OCI-LY7 (cell line): ENCODE data around the gene ARVCF. TPM values are rescaled to one million over a fixed set of nuclear protein-coding genes. Genes with fewer than 3 reads are reported as not detected.

Experiments used
- BruUV-seq: library from RNA; stranded (reverse); fragments of 400-500 nt; replicated peaks from 2 replicates; lab custom pipeline; 2021; lab: Mats Ljungman, UMichigan
- CTCF ChIA-PET: fragments of 300-600 bp; sonication (Branson Sonifier 250); formaldehyde crosslinking; loops from one replicate; lab custom pipeline; 2022; ENCODE audit warnings: antibody characterized with exemption; ENCODE audit not compliant: unreplicated experiment; lab: Charles Lee
- POLR2A ChIA-PET: fragments of 300-600 bp; sonication (Branson Sonifier 250); formaldehyde crosslinking; loops from one replicate; lab custom pipeline; 2022; ENCODE audit warnings: antibody characterized with exemption; lab: Charles Lee
- DNase-seq: peaks from one replicate; pipeline ENCODE4 v3.0.0-alpha.2; 2015; ENCODE audit warnings: low spot score
- H2AFZ ChIP-seq: fragments of 200-600 bp; sonication (generic), shearing (Covaris generic); 2 replicates; pipeline ENCODE4 v1.6.1; 2014; ENCODE audit warnings: mild to moderate bottlenecking, antibody characterized with exemption, low read length, moderate library complexity
- H3K27ac ChIP-seq: fragments of 200-600 bp; sonication (generic); 2 replicates; pipeline ENCODE4 v1.5.1; 2014; ENCODE audit warnings: mixed run types, low read depth, mild to moderate bottlenecking, moderate library complexity, low read length, inconsistent platforms; ENCODE audit not compliant: poor library complexity, severe bottlenecking
- H3K36me3 ChIP-seq: fragments of 200-600 bp; sonication (generic); 2 replicates; pipeline ENCODE4 v1.6.1; 2014; ENCODE audit warnings: mild to moderate bottlenecking, antibody characterized with exemption, low read length, moderate library complexity, mixed read lengths; ENCODE audit not compliant: insufficient read depth
- H3K4me1 ChIP-seq: fragments of 200-600 bp; sonication (generic); 2 replicates; pipeline ENCODE4 v1.5.1; 2014; ENCODE audit warnings: mild to moderate bottlenecking, low read length; ENCODE audit not compliant: insufficient read depth, poor library complexity, severe bottlenecking
- H3K4me2 ChIP-seq: fragments of 200-600 bp; sonication (generic); 2 replicates; pipeline ENCODE4 v1.6.1; 2014; ENCODE audit warnings: mild to moderate bottlenecking, low read length
- H3K4me3 ChIP-seq: fragments of 200-600 bp; sonication (generic); 2 replicates; pipeline ENCODE4 v1.5.1; 2014; ENCODE audit warnings: mild to moderate bottlenecking, low read depth, low read length; ENCODE audit not compliant: poor library complexity, severe bottlenecking
- H3K79me2 ChIP-seq: fragments of 200-600 bp; sonication (generic); 2 replicates; pipeline ENCODE4 v1.6.1; 2016; ENCODE audit warnings: low read depth, mild to moderate bottlenecking, low read length, moderate library complexity, mixed read lengths; ENCODE audit not compliant: insufficient read depth
- H3K9me2 ChIP-seq: fragments of 200-600 bp; sonication (generic); 2 replicates; pipeline ENCODE4 v1.6.1; 2016; ENCODE audit warnings: mild to moderate bottlenecking, low read length, mixed read lengths; ENCODE audit not compliant: insufficient read depth
- H3K9me3 ChIP-seq: fragments of 200-600 bp; sonication (generic); 2 replicates; pipeline ENCODE4 v1.6.1; 2014; ENCODE audit warnings: mild to moderate bottlenecking, mixed run types, low read length, mixed read lengths
- H4K20me1 ChIP-seq: fragments of 200-600 bp; sonication (generic); 2 replicates; pipeline ENCODE4 v1.6.1; 2014; ENCODE audit warnings: mild to moderate bottlenecking, antibody characterized with exemption, low read length, moderate library complexity, mixed read lengths; ENCODE audit not compliant: insufficient read depth
- CTCF ChIP-seq: fragments of 200-600 bp; sonication (generic); conservative IDR thresholded peaks from 2 replicates; pipeline ENCODE4 v1.5.1; 2014; ENCODE audit warnings: mild to moderate bottlenecking, antibody characterized with exemption, low read length, moderate library complexity, mixed read lengths
- EZH2phosphoT487 ChIP-seq: fragments of 200-600 bp; sonication (generic); IDR thresholded peaks from 2 replicates; pipeline ENCODE4 v1.6.1; 2018; ENCODE audit warnings: low read depth, borderline replicate concordance, mild to moderate bottlenecking, mixed run types, antibody characterized with exemption, low read length, moderate library complexity, mixed read lengths
- intact Hi-C: fragments of 100-400 bp; cut with micrococcal nuclease; formaldehyde crosslinking; loops from one replicate; pipeline ENCODE4 v1.10.0; 2022; ENCODE audit not compliant: unreplicated experiment
- total RNA-seq, 2 experiments: library from RNA; depleted of rRNA in 1 of 2; stranded (reverse); fragments of >200 nt in 1 of 2; shearing (Covaris generic) in 1 of 2; gene quantifications; 2 replicates each; pipeline ENCODE4 v1.2.3, GENCODE V29; 2014 to 2022

Gene ARVCF
- total RNA-seq, 2 experiments from 2014 or later, result 2.9 to 3.8 TPM

DNA sequence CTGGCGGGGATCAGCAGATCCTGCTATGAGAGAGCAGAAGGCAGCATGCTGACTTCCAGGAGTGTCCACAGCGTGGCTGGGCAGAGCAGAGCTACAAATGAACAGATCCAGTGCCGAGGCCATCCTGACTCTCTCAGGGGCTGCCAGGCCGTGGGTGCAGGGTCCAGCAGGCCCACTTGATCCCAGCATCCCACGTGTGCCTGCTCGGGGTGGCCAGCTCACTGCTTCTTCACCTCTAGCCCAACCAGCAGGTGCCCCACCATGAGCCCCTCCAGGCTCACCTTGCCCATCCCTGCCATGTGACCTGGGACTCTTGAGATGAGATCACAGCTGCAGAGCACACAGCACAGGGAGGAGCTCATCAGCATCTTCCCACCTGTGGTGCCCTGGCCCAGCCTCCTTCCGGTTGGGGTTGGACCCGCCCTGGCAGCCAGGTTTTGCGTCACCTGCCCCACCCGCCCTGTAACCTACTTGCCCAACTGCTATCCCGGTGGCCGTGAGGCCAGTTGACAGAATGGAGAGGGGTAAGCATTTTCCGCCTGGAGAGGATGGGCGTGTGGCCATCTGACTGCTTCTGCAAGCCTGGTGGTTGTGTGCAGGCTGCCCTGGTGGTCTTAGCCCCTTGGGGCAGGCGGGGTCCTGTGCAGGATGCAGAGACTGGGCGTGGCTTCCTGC, 15.2 kb upstream of the ARVCF start:
- peak; percentile 76 for DNase-seq
- Histone ChIP-seq H3K9me3 (peaks cover 11% of the 10 kb centered on the region), H3K4me2 (peak overlapping the region; percentile 51), H2AFZ (no peak overlapping the region), H3K9me2 (no peaks in the 10 kb centered on the region), H3K4me3 (no peak overlapping the region), H3K36me3 (peaks cover 24% of the 10 kb centered on the region), H3K4me1 (peaks cover 47% of the 10 kb centered on the region), H4K20me1 (no peaks in the 10 kb centered on the region), H3K27ac (peak overlapping the region; percentile 90), H3K79me2 (no peaks in the 10 kb centered on the region)
- CTCF ChIA-PET, result no interaction called here
- no TSS peak for BruUV-seq
- POLR2A ChIA-PET, result no interaction called here
- intact Hi-C loops, result no loop called here
- TF ChIP-seq CTCF, result no peak
- no peak for TF ChIP-seq EZH2phosphoT487

- Histone ChIP-seq H3K4me1 (peaks cover 37% of the 10 kb centered on the region), H3K79me2 (no peaks in the 10 kb centered on the region), H3K9me3 (peaks cover 6% of the 10 kb centered on the region), H2AFZ (no peak overlapping the region), H3K4me3 (no peak overlapping the region), H4K20me1 (no peaks in the 10 kb centered on the region), H3K36me3 (peaks cover 4% of the 10 kb centered on the region), H3K4me2 (no peak overlapping the region), H3K9me2 (no peaks in the 10 kb centered on the region), H3K27ac (no peak overlapping the region)
- CTCF ChIA-PET, result no interaction called here
- no TSS peak for BruUV-seq
- no peak for DNase-seq
- TF ChIP-seq EZH2phosphoT487 (no peak), CTCF (no peak)
- POLR2A ChIA-PET, result no interaction called here
- intact Hi-C loops, result loop anchor here (1.0 kb wide), 1 partner anchor 88 kb away; the partner anchor contains the start of gene TRMT2A
Observed at GRCh38 chr22:20029550-20030225, 13.1 kb upstream of the ARVCF start.
